HCT116 (cell line): ENCODE data around the gene ENTPD7. TPM values are rescaled to one million over a fixed set of nuclear protein-coding genes. Genes with fewer than 3 reads are reported as not detected.

Experiments used
- ATAC-seq: fragments of 200-7000 bp; cut with Tn5 transposase; 2 replicates; pipeline ENCODE4 v1.9.1; 2020; ENCODE audit warnings: mild to moderate bottlenecking, moderate library complexity
- BruUV-seq: library from RNA; stranded (reverse); fragments of 400-500 nt; replicated peaks from 2 replicates; lab custom pipeline; 2021; lab: Mats Ljungman, UMichigan
- CTCF ChIA-PET: fragments of 300-600 bp; sonication (Branson Sonifier 250); formaldehyde crosslinking; loops from one replicate; lab custom pipeline; 2021; ENCODE audit warnings: antibody characterized with exemption; lab: Charles Lee
- POLR2A ChIA-PET: fragments of 300-600, 350-600 bp; sonication (Branson Sonifier 250); formaldehyde crosslinking; loops from one replicate; lab custom pipeline; 2021; ENCODE audit warnings: antibody characterized with exemption; lab: Charles Lee
- RAD21 ChIA-PET, 2 experiments: fragments of 300-600 bp; sonication (Branson Sonifier 250); formaldehyde crosslinking; loops; one replicate each; lab custom pipeline; 2023; ENCODE audit warnings: low total read pairs in 2 of 2; ENCODE audit not compliant: uncharacterized antibody in 2 of 2, unreplicated experiment in 2 of 2, low non-redundant PET in 1 of 2; lab: Charles Lee
- DNase-seq: peaks from one replicate; pipeline ENCODE4 v3.0.0-alpha.2; 2010; ENCODE audit warnings: low read depth, low spot score
- H2AFZ ChIP-seq: fragments of 200-600 bp; shearing (Covaris generic), sonication (generic); 2 replicates; pipeline ENCODE4 v1.6.1; 2017; ENCODE audit warnings: low read depth, mixed run types, mixed read lengths, antibody characterized with exemption, low read length; ENCODE audit not compliant: poor library complexity, severe bottlenecking
- H3K27ac ChIP-seq: 2 replicates; pipeline ENCODE4 v1.5.1; 2012; ENCODE audit warnings: low read depth, low read length
- H3K27me3 ChIP-seq: fragments of 200-600 bp; sonication (generic); 2 replicates; pipeline ENCODE4 v1.6.1; 2016; ENCODE audit warnings: mixed run types, low read length, mixed read lengths; ENCODE audit not compliant: insufficient read depth
- H3K36me3 ChIP-seq, 2 experiments: fragments of 200-500 bp in 1 of 2; fragments of 200-600 bp in 1 of 2; sonication (Bioruptor generic) in 1 of 2; sonication (generic) in 1 of 2; 2 replicates each; pipeline versions ENCODE4 v1.5.1 to v1.6.1; 2014 to 2016; ENCODE audit warnings: low read length in 2 of 2, inconsistent platforms in 1 of 2, mixed read lengths in 1 of 2, mixed run types in 1 of 2; ENCODE audit not compliant: insufficient read depth in 2 of 2, control insufficient read depth in 1 of 2
- H3K4me1 ChIP-seq, 2 experiments: fragments of 200-600 bp in 1 of 2; sonication (generic) in 1 of 2; 2 replicates each; pipeline versions ENCODE4 v1.5.1 to v1.6.1; 2012 to 2017; ENCODE audit warnings: low read length in 2 of 2, inconsistent platforms in 1 of 2, mild to moderate bottlenecking in 1 of 2, mixed read lengths in 1 of 2, mixed run types in 1 of 2, moderate library complexity in 1 of 2; ENCODE audit not compliant: insufficient read depth in 2 of 2, control insufficient read depth in 1 of 2
- H3K4me2 ChIP-seq: fragments of 200-600 bp; sonication (generic); 2 replicates; pipeline ENCODE4 v1.6.1; 2017; ENCODE audit warnings: mixed run types, low read length, mixed read lengths
- H3K4me3 ChIP-seq, 2 experiments: fragments of 200-600 bp in 1 of 2; sonication (generic) in 1 of 2; replicated peaks in 1 of 2; 2 replicates each; pipeline ENCODE4 v1.5.1; 2011 to 2016; ENCODE audit warnings: low read length in 2 of 2, control low read depth in 1 of 2, low read depth in 1 of 2, mild to moderate bottlenecking in 1 of 2, mixed read lengths in 1 of 2, mixed run types in 1 of 2
- H3K79me2 ChIP-seq: fragments of 200-600 bp; sonication (generic); 2 replicates; pipeline ENCODE4 v1.6.1; 2017; ENCODE audit warnings: mild to moderate bottlenecking, mixed run types, low read length, moderate library complexity, mixed read lengths; ENCODE audit not compliant: insufficient read depth
- H3K9ac ChIP-seq: fragments of 200-600 bp; sonication (generic); 2 replicates; pipeline ENCODE4 v1.6.1; 2016; ENCODE audit warnings: low read length, mixed read lengths
- H3K9me2 ChIP-seq: fragments of 200-600 bp; sonication (generic), shearing (Covaris generic); 2 replicates; pipeline ENCODE4 v1.6.1; 2017; ENCODE audit warnings: mixed run types, mild to moderate bottlenecking, moderate library complexity; ENCODE audit not compliant: insufficient read depth
- H3K9me3 ChIP-seq, 2 experiments: fragments of 200-500 bp in 1 of 2; fragments of 200-600 bp in 1 of 2; sonication (Bioruptor generic) in 1 of 2; sonication (generic) in 1 of 2; 2 replicates each; pipeline ENCODE4 v1.6.1; 2014 to 2017; ENCODE audit warnings: low read length in 2 of 2, mixed read lengths in 2 of 2, inconsistent platforms in 1 of 2, low read depth in 1 of 2, mild to moderate bottlenecking in 1 of 2, mixed run types in 1 of 2, moderate library complexity in 1 of 2; ENCODE audit not compliant: control insufficient read depth in 1 of 2, insufficient read depth in 1 of 2
- H4K20me1 ChIP-seq: fragments of 200-600 bp; sonication (generic), shearing (Covaris generic); 2 replicates; pipeline ENCODE4 v1.6.1; 2017; ENCODE audit warnings: mixed run types, mild to moderate bottlenecking, moderate library complexity; ENCODE audit not compliant: insufficient read depth
- CEBPB ChIP-seq: IDR thresholded peaks from 2 replicates; pipeline ENCODE4 v1.6.1; 2012; ENCODE audit warnings: low read depth
- EGR1 ChIP-seq: IDR thresholded peaks from 2 replicates; pipeline ENCODE4 v1.6.1; 2012; ENCODE audit warnings: low read depth
- TCF7L2 ChIP-seq: IDR thresholded peaks from 2 replicates; pipeline ENCODE4 v1.7.0; 2011; ENCODE audit warnings: borderline replicate concordance, inconsistent platforms; ENCODE audit not compliant: insufficient read depth, insufficient read length; ENCODE audit errors: extremely low read depth
- ZFX ChIP-seq: fragments of 450-650 bp; IDR thresholded peaks from 2 replicates; pipeline ENCODE4 v1.6.1; 2017
- ZNF274 ChIP-seq: fragments of 200-500 bp; sonication (Bioruptor generic); IDR thresholded peaks from 2 replicates; pipeline ENCODE4 v1.6.1; 2014; ENCODE audit warnings: mild to moderate bottlenecking, low read depth, low read length, inconsistent platforms
- intact Hi-C: fragments of 100-400 bp; cut with micrococcal nuclease; formaldehyde crosslinking; loops from 2 replicates; pipeline ENCODE4 v1.10.0; 2022
- total RNA-seq: library from RNA; stranded (reverse); gene quantifications from one replicate; pipeline ENCODE4 v1.2.1, GENCODE V29; 2021; ENCODE audit not compliant: unreplicated experiment

The ENTPD7 gene
- total RNA-seq, 1 experiment from 2014 or later: 12.3 TPM

- Histone ChIP-seq H4K20me1 (no peaks in the 10 kb centered on the region), H3K27ac (peak overlapping the region; percentile 34), H3K9me2 (no peaks in the 10 kb centered on the region), H3K79me2 (peaks cover 49% of the 10 kb centered on the region), H3K4me2 (peak overlapping the region; percentile 91), H3K9ac (peak overlapping the region; percentile 92), H3K4me3 (peak overlapping the region; percentile 91), H3K9me3 (no peaks in the 10 kb centered on the region), H3K36me3 (peaks cover 0 to 6% of the 10 kb centered on the region in 2 experiments; a peak in 2 of 4 replicates), H3K4me1 (peaks cover 17 to 34% of the 10 kb centered on the region in 2 experiments), H2AFZ (no peak overlapping the region), H3K27me3 (no peaks in the 10 kb centered on the region)
- intact Hi-C loops: no loop called here
- no peak for TF ChIP-seq CEBPB
- no peak for TF ChIP-seq EGR1
- TF ChIP-seq ZFX: no peak
- no peak for ATAC-seq
- CTCF ChIA-PET: interaction anchor here (1.0 to 8.4 kb wide), 2 partner anchors 58 to 135 kb away, joined by 3 to 52 read pairs; no protein-coding TSS in a partner anchor
- no peak for DNase-seq
- POLR2A ChIA-PET: interaction anchor here (0.6 to 3.2 kb wide), 2 partner anchors 189 kb away, joined by 3 to 23 read pairs; partner anchors contain the start of gene GOT1
- BruUV-seq: TSS peak; percentile 45
- RAD21 ChIA-PET: no interaction called here
Measured at GRCh38 chr10:99619090-99619800, 40.1 kb upstream of the ENTPD7 start.

- H3K27ac ChIP-seq: peak within 1 kb of the TSS; percentile 96
- peaks cover 0 to 6% of the 10 kb centered on the region in 2 experiments; a peak in 2 of 4 replicates for H3K36me3 ChIP-seq
- H3K27me3 ChIP-seq: no peaks in the 10 kb centered on the region
- TF ChIP-seq ZFX: peak; percentile 71
- TF ChIP-seq ZNF274: no peak
- peak; percentile 100 for TF ChIP-seq TCF7L2
- RAD21 ChIA-PET: no interaction called here
- no peaks in the 10 kb centered on the region for H3K9me3 ChIP-seq
- POLR2A ChIA-PET: interaction anchor here (0.9 to 3.2 kb wide), 5 partner anchors 32 to 190 kb away, joined by 3 to 23 read pairs (median 4); partner anchors contain the start of genes ENTPD7 and GOT1
- no peaks in the 10 kb centered on the region for H4K20me1 ChIP-seq
- intact Hi-C loops: loop anchor here (2.0 kb wide), 1 partner anchor 91 kb away; no protein-coding TSS in a partner anchor
- H3K4me2 ChIP-seq: peak within 1 kb of the TSS; percentile 91
- no peak within 1 kb of the TSS for H2AFZ ChIP-seq
- BruUV-seq: no TSS peak
- H3K9me2 ChIP-seq: no peaks in the 10 kb centered on the region
- peaks cover 17 to 34% of the 10 kb centered on the region in 2 experiments for H3K4me1 ChIP-seq
- peaks cover 49% of the 10 kb centered on the region for H3K79me2 ChIP-seq
- DNase-seq (peak; percentile 100), ATAC-seq (peak; percentile 77)
- peak within 1 kb of the TSS; percentile 92 for H3K9ac ChIP-seq
- CTCF ChIA-PET: interaction anchor here (0.8 to 2.8 kb wide), 5 partner anchors 8 to 186 kb away, joined by 3 to 10 read pairs (median 3); no protein-coding TSS in a partner anchor
- H3K4me3 ChIP-seq: peak within 1 kb of the TSS; percentile 91
Measured at GRCh38 chr10:99619851-99620710, 39.2 kb upstream of the ENTPD7 start, which contains the start of gene SLC25A28. SLC25A28 (minus strand) TSS chr10:99620439; CDS start chr10:99620335, 104 bp downstream.
